ENCODE results near the gene PCBD1. TPM values are rescaled to one million over a fixed set of nuclear protein-coding genes. Genes with fewer than 3 reads are reported as not detected.

Gene PCBD1
- polyA plus RNA-seq, 2 of the 4 experiments (the other 2 are of a cell fraction): 169 to 211 TPM

DNA sequence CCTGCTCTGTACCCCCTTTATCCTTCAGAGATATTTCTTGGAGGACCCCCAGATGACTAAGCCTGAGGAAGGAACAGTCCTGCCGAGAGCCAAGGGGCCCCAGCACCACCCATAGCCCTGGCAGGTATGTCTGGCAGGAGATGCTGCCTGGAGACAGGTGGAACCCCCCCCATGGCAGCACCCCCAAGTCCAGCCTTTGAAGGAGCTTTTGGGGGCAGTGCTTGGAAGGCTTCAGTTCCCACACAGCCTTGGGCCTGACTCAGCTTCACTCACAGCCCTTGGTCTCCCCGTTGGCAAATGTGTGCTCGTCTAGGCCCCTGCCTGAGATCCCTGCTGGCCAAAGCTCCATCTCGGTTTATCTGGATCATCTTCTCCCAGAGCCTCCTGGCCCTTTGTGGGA is 23.0 kb upstream of the PCBD1 start:
- POLR2A ChIA-PET: no interaction called here
- FAIRE-seq (no peak), ATAC-seq (no peak), DNase-seq (ENCODE audit: low read depth in 1 of 2, low spot score in 1 of 2) (no peak)
- Histone ChIP-seq H3K4me1 (no peaks in the 10 kb centered on the region), H3K4me2 (no peak overlapping the region), H3K9me3 (no peaks in the 10 kb centered on the region), H3K4me3 (no peak overlapping the region), H3K27ac (no peak overlapping the region)
- WGBS (ENCODE audit: missing lambda C conversion rate): 40% methylated on average over 3 of the region's 4 CpGs
- TF ChIP-seq BHLHE40 (IDR thresholded peaks at IDR 0.05; ENCODE audit: low read depth, low read length) (no peak), NPAS2 (CRISPR knock-in tag; IDR thresholded peaks at IDR 0.05; ENCODE audit: borderline replicate concordance) (no peak), RARB (CRISPR knock-in tag; IDR thresholded peaks at IDR 0.05) (no peak), RFX5 (IDR thresholded peaks at IDR 0.05) (no peak), ZC3H11A (IDR thresholded peaks at IDR 0.05) (no peak)
- CTCF ChIA-PET: interaction anchor here (1.1 to 17.2 kb wide), 4 partner anchors 8 to 364 kb away, joined by 3 to 362 read pairs (median 34); no protein-coding TSS in a partner anchor

DNA sequence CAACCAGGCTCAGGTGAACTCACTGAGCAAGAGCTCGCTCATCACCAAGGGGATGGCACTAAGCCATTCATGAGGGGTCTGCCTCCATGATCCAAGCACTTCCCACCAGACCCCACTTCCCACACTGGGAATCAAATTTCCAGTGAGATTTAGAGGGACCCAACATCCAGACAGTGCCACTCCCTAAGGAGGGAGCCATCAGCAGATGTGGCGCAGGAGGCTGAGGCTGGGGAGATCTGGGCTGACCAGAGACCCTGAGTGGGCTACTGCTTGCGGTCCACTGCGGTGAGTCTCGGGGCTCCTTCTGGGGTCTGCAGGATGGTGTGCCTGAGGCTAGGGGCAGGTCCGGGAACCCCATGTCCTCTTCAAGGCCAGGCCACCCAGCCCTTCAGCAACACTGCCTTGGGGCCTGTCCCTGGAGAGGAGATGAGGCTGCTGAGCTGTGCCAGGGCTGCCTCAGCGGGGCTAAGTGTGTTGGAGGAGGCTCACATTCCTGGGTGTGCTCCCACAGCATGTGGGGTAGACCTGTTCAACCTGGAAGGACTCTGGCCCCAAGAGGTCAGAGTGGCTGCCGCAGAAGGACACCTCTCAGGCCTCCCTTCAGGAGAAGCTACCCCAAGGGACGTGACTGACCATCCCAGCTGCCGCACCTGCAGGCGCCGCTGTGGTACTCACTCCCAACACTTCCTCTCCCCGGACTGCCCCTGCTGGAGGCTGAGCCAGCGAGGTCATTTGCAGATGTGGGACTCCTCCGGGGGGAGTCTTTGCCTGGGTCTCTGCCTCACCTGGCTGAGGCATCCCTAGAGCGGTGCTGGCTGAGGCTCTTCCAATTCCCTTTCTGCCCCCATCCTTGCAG is 22.3 kb upstream of the PCBD1 start:
- CTCF ChIA-PET: interaction anchor here (1.1 to 17.2 kb wide), 4 partner anchors 8 to 365 kb away, joined by 3 to 362 read pairs (median 34); no protein-coding TSS in a partner anchor
- 59% methylated on average over 9 of the region's 16 CpGs for WGBS (ENCODE audit: missing lambda C conversion rate)
- no peak for ATAC-seq
- no peak overlapping the region for H3K4me2 ChIP-seq
- H3K27ac ChIP-seq: no peak overlapping the region
- POLR2A ChIA-PET: no interaction called here
- no peaks in the 10 kb centered on the region for H3K4me1 ChIP-seq
- H3K4me3 ChIP-seq: no peak overlapping the region
- no peak for FAIRE-seq
- DNase-seq (ENCODE audit: low read depth in 1 of 2, low spot score in 1 of 2): no peak
- no peaks in the 10 kb centered on the region for H3K9me3 ChIP-seq
- TF ChIP-seq JUNB (IDR thresholded peaks at IDR 0.05) (no peak), TFCP2L1 (CRISPR knock-in tag; IDR thresholded peaks at IDR 0.05) (no peak), CEBPB (IDR thresholded peaks at IDR 0.05) (no peak)

DNA sequence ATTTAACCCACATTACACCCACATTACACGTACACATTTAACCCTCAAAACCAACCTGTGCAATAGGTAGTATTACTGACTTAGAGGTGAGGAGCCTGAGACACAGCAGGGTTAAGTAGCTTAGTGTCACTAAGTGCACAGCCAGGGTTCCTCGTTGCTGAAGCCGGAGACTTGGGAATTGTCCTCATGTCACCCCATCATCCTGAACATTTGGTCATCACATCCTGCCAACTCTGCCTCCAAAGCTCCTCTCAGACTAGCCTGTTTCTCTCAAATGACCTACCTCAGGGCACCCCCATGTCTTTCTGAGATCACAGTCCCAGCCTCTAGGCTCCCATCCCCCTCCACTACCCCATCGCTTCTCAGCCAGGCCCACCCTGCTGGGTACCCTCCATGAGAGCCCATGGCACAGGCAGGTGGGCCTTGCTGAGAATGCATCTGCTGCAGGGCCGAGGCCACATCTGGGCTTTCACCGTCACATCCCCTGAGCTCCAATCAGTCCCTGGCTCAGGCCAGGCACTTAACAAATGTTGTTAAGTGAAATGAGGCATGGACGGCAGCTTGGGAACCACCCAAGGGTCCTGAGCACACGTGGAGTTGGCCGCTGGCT is 21.1 kb upstream of the PCBD1 start:
- FAIRE-seq (no peak), DNase-seq (ENCODE audit: low read depth in 1 of 2, low spot score in 1 of 2) (no peak), ATAC-seq (no peak)
- TF ChIP-seq MAX (IDR thresholded peaks at IDR 0.05) (no peak), BHLHE40 (IDR thresholded peaks at IDR 0.05; ENCODE audit: low read depth, low read length) (no peak), RCOR1 (IDR thresholded peaks at IDR 0.05; ENCODE audit: low read depth, low read length) (no peak), ZFP36 (IDR thresholded peaks at IDR 0.05; ENCODE audit: borderline replicate concordance, partially characterized antibody) (no peak), ELK1 (IDR thresholded peaks at IDR 0.05; ENCODE audit: low read depth, low read length) (no peak), GATA3 (IDR thresholded peaks at IDR 0.05; ENCODE audit: borderline replicate concordance) (no peak), CHD4 (IDR thresholded peaks at IDR 0.05; ENCODE audit: borderline replicate concordance) (no peak), EHMT2 (IDR thresholded peaks at IDR 0.05; ENCODE audit: low read depth) (no peak), ZSCAN20 (CRISPR knock-in tag; IDR thresholded peaks at IDR 0.05) (no peak), CHD2 (IDR thresholded peaks at IDR 0.05; ENCODE audit: low read length, partially characterized antibody) (no peak), CBX8 (IDR thresholded peaks at IDR 0.05) (no peak), CEBPB (IDR thresholded peaks at IDR 0.05) (no peak), NPAS2 (CRISPR knock-in tag; IDR thresholded peaks at IDR 0.05; ENCODE audit: borderline replicate concordance) (no peak), RFX5 (IDR thresholded peaks at IDR 0.05) (no peak), EP300 (IDR thresholded peaks at IDR 0.05) (no peak), NR3C1 (IDR thresholded peaks at IDR 0.05) (no peak), MYC (IDR thresholded peaks at IDR 0.05; ENCODE audit: borderline replicate concordance, low read length) (no peak), JUNB (IDR thresholded peaks at IDR 0.05) (no peak)
- TF ChIP-seq, protein P1, sequence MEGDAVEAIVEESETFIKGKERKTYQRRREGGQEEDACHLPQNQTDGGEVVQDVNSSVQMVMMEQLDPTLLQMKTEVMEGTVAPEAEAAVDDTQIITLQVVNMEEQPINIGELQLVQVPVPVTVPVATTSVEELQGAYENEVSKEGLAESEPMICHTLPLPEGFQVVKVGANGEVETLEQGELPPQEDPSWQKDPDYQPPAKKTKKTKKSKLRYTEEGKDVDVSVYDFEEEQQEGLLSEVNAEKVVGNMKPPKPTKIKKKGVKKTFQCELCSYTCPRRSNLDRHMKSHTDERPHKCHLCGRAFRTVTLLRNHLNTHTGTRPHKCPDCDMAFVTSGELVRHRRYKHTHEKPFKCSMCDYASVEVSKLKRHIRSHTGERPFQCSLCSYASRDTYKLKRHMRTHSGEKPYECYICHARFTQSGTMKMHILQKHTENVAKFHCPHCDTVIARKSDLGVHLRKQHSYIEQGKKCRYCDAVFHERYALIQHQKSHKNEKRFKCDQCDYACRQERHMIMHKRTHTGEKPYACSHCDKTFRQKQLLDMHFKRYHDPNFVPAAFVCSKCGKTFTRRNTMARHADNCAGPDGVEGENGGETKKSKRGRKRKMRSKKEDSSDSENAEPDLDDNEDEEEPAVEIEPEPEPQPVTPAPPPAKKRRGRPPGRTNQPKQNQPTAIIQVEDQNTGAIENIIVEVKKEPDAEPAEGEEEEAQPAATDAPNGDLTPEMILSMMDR (IDR thresholded peaks at IDR 0.05): no peak
- no peak overlapping the region for H3K27ac ChIP-seq
- ChIA-PET POLR2A (no interaction called here), CTCF (interaction anchor here (0.8 to 17.2 kb wide), 5 partner anchors 13 to 382 kb away, joined by 3 to 362 read pairs (median 3); no protein-coding TSS in a partner anchor)
- no peak overlapping the region for H3K4me3 ChIP-seq
- WGBS (ENCODE audit: missing lambda C conversion rate): 55% methylated on average over 6 of the region's 9 CpGs
- no peaks in the 10 kb centered on the region for H3K4me1 ChIP-seq
- no peaks in the 10 kb centered on the region for H3K9me3 ChIP-seq
- no peak overlapping the region for H3K4me2 ChIP-seq
